ENCODE results near the gene PTEN.

GRCh38 chr10:87860816-87861403 lies 2.5 kb upstream of the PTEN start:
- TF ChIP-seq POLR2AphosphoS5 (IDR thresholded peaks at IDR 0.05) (no peak), POLR2A (IDR thresholded peaks at IDR 0.05) (no peak)

All from gastroesophageal sphincter (tissue), 2 donors.